ENCODE measurements around the gene SAPCD1.

SAPCD1 gene

GRCh38 chr6:31719001-31719400, 43.5 kb upstream of the SAPCD1 start:
- H3K27ac ChIP-seq, result peak overlapping the region; percentile 90
- TF ChIP-seq CTCF (IDR thresholded peaks at IDR 0.05) (no peak), ZFX (IDR thresholded peaks at IDR 0.05; ENCODE audit: borderline replicate concordance) (no peak)

- TF ChIP-seq CTCF (IDR thresholded peaks at IDR 0.05), result no peak
- TF ChIP-seq ZFX (IDR thresholded peaks at IDR 0.05; ENCODE audit: borderline replicate concordance), result no peak
- 0 out of 2 replicates have a peak overlapping the region, but pooled peaks have one; percentile 12 for H3K27ac ChIP-seq
Observed at GRCh38 chr6:31720196-31720770, 42.2 kb upstream of the SAPCD1 start.

DNA sequence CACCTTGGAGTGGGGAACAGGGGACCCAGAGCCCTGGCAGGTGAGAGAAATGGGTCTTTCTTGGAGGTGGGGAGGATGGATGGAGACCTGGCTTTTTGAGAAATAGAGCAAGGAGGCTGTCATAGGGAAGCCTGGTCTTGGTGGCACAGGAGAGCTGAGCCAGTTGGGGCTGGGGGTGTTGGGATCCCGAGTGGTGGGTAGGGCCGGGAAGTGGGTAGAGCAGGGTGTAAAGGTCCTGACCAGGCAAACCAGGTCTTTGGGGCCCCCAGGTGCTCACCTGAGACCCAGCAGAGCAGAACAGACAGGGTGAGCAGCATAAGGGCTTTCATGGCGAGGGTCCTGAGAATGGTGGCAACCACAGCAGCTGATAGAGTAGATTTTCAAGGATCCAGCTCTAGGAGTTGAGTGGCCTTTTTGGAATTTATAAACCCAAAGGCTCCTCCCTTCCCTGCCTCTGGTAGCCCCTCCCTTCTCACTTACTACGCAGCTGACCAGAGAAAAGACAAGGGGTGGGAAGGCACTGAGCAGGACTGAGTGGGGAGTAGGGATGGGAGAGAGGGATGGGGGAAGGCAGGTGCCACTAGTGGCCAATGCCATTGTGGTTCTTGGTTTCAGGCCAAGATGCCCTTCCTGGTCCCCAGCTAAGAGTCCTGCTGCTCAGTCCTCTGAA, 41.0 kb upstream of the SAPCD1 start, which contains the start of gene LY6G6C:
Gene LY6G6C, minus strand, starts transcription at position 396 of the 670 bp plus-strand sequence. Its CDS starts 67 bp downstream, at position 329.
- TF ChIP-seq ZFX (IDR thresholded peaks at IDR 0.05; ENCODE audit: borderline replicate concordance), result no peak
- TF ChIP-seq CTCF (IDR thresholded peaks at IDR 0.05), result no peak
- H3K27ac ChIP-seq, result 0 out of 2 replicates have a peak within 1 kb of the TSS, but pooled peaks have one; percentile 12

- no peak overlapping the region for H3K27ac ChIP-seq
- TF ChIP-seq ZFX (IDR thresholded peaks at IDR 0.05; ENCODE audit: borderline replicate concordance) (no peak), CTCF (IDR thresholded peaks at IDR 0.05) (no peak)
Observed at GRCh38 chr6:31722173-31722572, 40.3 kb upstream of the SAPCD1 start.

DNA sequence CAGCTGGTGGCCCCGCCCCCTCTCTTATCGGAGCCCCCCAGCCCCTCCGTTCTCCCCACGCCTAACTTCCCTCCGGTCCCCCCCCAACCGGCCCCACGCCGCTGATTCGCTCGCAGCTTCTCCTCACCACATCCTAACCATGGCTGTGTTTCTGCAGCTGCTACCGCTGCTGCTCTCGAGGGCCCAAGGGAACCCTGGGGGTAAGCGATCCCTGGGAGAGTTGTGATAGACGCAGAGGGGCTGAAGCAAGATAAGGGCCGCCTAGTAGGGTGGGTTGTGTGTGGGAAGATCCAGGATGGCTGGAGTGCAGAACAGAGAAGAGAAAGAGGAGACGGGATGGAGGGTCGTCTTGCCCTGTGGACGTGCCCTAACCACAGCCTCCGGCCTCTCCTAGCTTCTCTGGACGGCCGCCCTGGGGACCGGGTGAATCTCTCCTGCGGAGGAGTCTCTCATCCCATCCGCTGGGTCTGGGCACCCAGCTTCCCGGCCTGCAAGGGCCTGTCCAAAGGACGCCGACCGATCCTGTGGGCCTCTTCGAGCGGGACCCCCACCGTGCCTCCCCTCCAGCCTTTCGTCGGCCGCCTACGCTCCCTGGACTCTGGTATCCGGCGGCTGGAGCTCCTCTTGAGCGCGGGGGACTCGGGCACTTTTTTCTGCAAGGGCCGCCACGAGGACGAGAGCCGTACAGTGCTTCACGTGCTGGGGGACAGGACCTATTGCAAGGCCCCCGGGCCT, 39.0 kb upstream of the SAPCD1 start, which contains the start of gene MPIG6B:
Gene MPIG6B, plus strand, starts transcription at position 129 of the 735 bp plus-strand sequence. Its CDS starts 11 bp downstream, at position 140.
- no peak for TF ChIP-seq ZFX (IDR thresholded peaks at IDR 0.05; ENCODE audit: borderline replicate concordance)
- no peak for TF ChIP-seq CTCF (IDR thresholded peaks at IDR 0.05)
- H3K27ac ChIP-seq, result no peak within 1 kb of the TSS

GRCh38 chr6:31723980-31724691, 38.3 kb upstream of the SAPCD1 start:
- H3K27ac ChIP-seq, result no peak overlapping the region
- TF ChIP-seq CTCF (IDR thresholded peaks at IDR 0.05) (no peak), ZFX (IDR thresholded peaks at IDR 0.05; ENCODE audit: borderline replicate concordance) (no peak)

Measured in 22Rv1 (cell line).